ENCODE results near the gene RASGRF1. TPM values are rescaled to one million over a fixed set of nuclear protein-coding genes. Genes with fewer than 3 reads are reported as not detected.

The RASGRF1 gene
- total RNA-seq, 4 donors from 2014 or later, result 5.4 to 73.4 TPM; not detected in 2

DNA sequence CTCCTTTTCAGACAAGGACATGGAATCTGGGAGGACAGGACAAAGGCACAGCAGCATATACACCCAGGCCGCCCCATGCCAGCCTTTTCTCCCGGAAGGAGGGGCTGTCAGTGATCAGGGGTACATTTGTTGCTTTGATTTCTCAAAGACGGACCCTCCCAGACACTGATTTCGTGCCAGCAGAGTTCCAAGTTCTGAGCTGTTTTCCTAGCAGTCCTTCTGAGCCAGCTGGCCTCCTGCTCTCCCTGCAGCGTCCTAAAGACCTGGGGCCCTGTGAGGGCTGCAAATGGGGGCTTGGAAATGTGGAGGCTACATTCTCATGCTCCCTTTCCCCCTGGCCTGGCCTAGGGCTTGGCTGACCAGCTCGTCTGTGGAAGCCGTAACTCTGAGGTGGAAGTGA, 168.1 kb downstream of the RASGRF1 start:
- no peak for DNase-seq
- Histone ChIP-seq H3K27ac (no peak overlapping the region), H3K4me1 (no peaks in the 10 kb centered on the region), H3K4me3 (no peak overlapping the region), H3K9me3 (no peaks in the 10 kb centered on the region), H3K27me3 (no peaks in the 10 kb centered on the region), H3K36me3 (peaks cover 0 to 83% (median 0%) of the 10 kb centered on the region in 3 donors)
- TF ChIP-seq POLR2A (IDR thresholded peaks at IDR 0.05), result no peak
- TF ChIP-seq, protein P1, sequence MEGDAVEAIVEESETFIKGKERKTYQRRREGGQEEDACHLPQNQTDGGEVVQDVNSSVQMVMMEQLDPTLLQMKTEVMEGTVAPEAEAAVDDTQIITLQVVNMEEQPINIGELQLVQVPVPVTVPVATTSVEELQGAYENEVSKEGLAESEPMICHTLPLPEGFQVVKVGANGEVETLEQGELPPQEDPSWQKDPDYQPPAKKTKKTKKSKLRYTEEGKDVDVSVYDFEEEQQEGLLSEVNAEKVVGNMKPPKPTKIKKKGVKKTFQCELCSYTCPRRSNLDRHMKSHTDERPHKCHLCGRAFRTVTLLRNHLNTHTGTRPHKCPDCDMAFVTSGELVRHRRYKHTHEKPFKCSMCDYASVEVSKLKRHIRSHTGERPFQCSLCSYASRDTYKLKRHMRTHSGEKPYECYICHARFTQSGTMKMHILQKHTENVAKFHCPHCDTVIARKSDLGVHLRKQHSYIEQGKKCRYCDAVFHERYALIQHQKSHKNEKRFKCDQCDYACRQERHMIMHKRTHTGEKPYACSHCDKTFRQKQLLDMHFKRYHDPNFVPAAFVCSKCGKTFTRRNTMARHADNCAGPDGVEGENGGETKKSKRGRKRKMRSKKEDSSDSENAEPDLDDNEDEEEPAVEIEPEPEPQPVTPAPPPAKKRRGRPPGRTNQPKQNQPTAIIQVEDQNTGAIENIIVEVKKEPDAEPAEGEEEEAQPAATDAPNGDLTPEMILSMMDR (IDR thresholded peaks at IDR 0.05), result no peak

DNA sequence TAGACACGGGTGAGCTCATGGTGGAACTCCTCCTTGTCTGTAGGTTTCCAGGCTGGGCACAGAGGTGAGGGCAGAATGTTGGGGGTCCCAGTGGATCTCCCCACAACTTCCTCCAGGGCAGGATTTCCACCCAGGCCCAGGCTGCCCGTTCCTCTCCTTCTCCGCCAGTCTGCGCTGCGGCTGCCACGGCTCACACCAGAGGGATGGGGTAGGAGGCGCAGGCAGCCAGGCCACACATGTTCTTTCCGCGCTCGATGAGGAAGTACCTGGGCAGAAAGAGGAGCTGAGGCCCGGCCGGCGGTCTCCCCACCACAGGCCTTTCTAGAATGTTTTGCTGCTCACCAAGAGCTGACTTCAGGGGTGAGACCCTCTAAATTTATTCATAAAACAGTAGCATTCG, 168.6 kb downstream of the RASGRF1 start:
- TF ChIP-seq POLR2A (IDR thresholded peaks at IDR 0.05), result no peak
- TF ChIP-seq, protein P1 (IDR thresholded peaks at IDR 0.05), result no peak
- peaks cover 0 to 77% (median 0%) of the 10 kb centered on the region in 3 donors for H3K36me3 ChIP-seq
- H3K4me1 ChIP-seq, result no peaks in the 10 kb centered on the region
- H3K27ac ChIP-seq, result no peak overlapping the region
- H3K27me3 ChIP-seq, result no peaks in the 10 kb centered on the region
- DNase-seq, result no peak
- no peaks in the 10 kb centered on the region for H3K9me3 ChIP-seq
- no peak overlapping the region for H3K4me3 ChIP-seq

DNA sequence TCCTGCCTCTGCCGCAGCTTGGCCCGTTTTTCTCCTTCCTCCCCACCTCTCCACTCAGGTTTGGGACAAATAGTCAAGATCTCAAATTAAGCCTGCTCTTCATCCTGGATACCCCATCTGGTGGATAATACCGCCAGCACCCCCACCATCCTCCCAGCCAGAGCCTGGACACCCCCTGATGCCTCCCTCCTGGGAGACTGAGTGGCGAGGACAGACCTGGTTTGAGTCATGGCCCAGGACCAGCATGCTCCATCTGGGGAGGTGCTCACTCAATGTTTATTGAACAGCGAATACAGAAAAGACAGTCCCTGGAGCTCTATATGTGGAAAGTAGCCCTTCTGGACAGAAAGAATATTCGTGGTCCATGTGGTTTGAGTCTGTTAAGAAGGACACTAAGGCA, 169.1 kb downstream of the RASGRF1 start:
- Histone ChIP-seq H3K4me1 (peaks cover 0 to 1% (median 0%) of the 10 kb centered on the region in 4 donors), H3K27ac (no peak overlapping the region), H3K9me3 (no peaks in the 10 kb centered on the region), H3K27me3 (no peaks in the 10 kb centered on the region), H3K4me3 (no peak overlapping the region), H3K36me3 (peaks cover 0 to 73% (median 0%) of the 10 kb centered on the region in 3 donors)
- no peak for TF ChIP-seq POLR2A (IDR thresholded peaks at IDR 0.05)
- TF ChIP-seq, protein P1 (IDR thresholded peaks at IDR 0.05), result no peak
- no peak for DNase-seq

DNA sequence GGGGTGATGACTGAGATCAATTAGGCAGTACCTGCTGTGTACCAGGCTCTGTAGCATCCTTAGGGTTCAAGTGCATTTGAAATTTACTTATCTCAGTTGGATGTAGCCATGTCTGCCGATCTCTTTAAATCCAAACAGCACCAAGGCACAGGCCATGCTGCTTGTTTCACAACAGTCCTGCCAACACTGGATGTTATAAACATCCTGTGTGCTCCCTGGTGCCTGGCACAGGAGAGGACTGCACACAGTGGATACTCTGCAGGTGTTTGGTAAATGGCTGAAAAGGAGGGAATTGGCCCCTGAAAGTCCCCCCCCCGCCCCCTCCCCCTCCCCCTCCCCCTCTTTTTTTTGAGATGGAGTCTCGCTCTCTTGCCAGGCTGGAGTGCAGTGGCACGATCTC, 172.7 kb downstream of the RASGRF1 start:
- Histone ChIP-seq H3K27me3 (no peaks in the 10 kb centered on the region), H3K27ac (no peak overlapping the region), H3K36me3 (peaks cover 0 to 44% (median 0%) of the 10 kb centered on the region in 3 donors), H3K9me3 (no peaks in the 10 kb centered on the region), H3K4me3 (no peak overlapping the region), H3K4me1 (peaks cover 0 to 5% (median 0%) of the 10 kb centered on the region in 4 donors)
- TF ChIP-seq, protein P1 (IDR thresholded peaks at IDR 0.05), result no peak
- no peak for TF ChIP-seq POLR2A (IDR thresholded peaks at IDR 0.05)
- no peak for DNase-seq

DNA sequence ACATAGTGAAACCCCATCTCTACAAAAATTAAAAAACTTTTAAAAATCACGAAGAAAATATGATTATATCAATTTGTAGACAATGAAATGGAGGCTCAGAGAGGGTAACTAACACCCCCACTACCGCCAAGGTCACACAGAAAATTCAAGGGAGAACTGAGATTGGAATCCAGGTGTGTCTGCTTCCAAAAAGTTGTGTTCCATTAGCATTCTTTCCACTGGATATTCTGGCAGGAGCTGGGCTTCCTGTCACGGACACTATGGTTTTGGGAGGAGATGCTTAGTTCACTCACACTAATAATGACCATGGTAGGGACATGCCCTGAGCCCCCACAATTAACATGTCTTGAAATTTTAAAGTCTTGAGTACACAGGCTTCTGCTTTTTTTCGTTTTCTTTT, 174.5 kb downstream of the RASGRF1 start:
- no peaks in the 10 kb centered on the region for H3K27me3 ChIP-seq
- no peak for DNase-seq
- no peaks in the 10 kb centered on the region for H3K9me3 ChIP-seq
- TF ChIP-seq POLR2A (IDR thresholded peaks at IDR 0.05), result no peak
- TF ChIP-seq, protein P1 (IDR thresholded peaks at IDR 0.05), result no peak
- peaks cover 0 to 5% (median 0%) of the 10 kb centered on the region in 4 donors for H3K4me1 ChIP-seq
- H3K36me3 ChIP-seq, result peaks cover 0 to 38% (median 0%) of the 10 kb centered on the region in 3 donors
- H3K27ac ChIP-seq, result peak overlapping the region in 1 of 4 donors; percentile 26
- H3K4me3 ChIP-seq, result no peak overlapping the region
